NCI-H345 (cell line): Measurements from ENCODE around the gene C3orf20.
"Not testable (repeated sequence)": the region's sequence is repeated elsewhere in the genome, so short reads cannot be mapped to it uniquely, and the experiment has no call there.

Experiments
- DNase-seq: peaks from one replicate; lab custom pipeline; 2025; lab: John Stamatoyannopoulos, UW

The C3orf20 gene

GRCh38 chr3:14798231-14798630, 123.3 kb downstream of the C3orf20 start:
- no peak for DNase-seq

GRCh38 chr3:14799146-14799545, 124.2 kb downstream of the C3orf20 start:
- no peak for DNase-seq

- DNase-seq: no peak
Observed at GRCh38 chr3:14801031-14801430, 126.1 kb downstream of the C3orf20 start.

GRCh38 chr3:14801668-14802380, 126.9 kb downstream of the C3orf20 start:
- DNase-seq: no peak

GRCh38 chr3:14802381-14802731, 127.4 kb downstream of the C3orf20 start:
- DNase-seq: no peak

- DNase-seq: no peak
Observed at GRCh38 chr3:14803101-14803980, 128.4 kb downstream of the C3orf20 start.

- DNase-seq: no peak
Observed at GRCh38 chr3:14803981-14804834, 129.3 kb downstream of the C3orf20 start.

- DNase-seq: no peak
Observed at GRCh38 chr3:14804835-14805780, 130.2 kb downstream of the C3orf20 start.

GRCh38 chr3:14805961-14806537, 131.1 kb downstream of the C3orf20 start:
- DNase-seq: no peak

GRCh38 chr3:14806641-14807263, 131.8 kb downstream of the C3orf20 start:
- DNase-seq: no peak

GRCh38 chr3:14808025-14808424, 133.1 kb downstream of the C3orf20 start:
- DNase-seq: no peak

GRCh38 chr3:14808502-14809266, 133.7 kb downstream of the C3orf20 start:
- DNase-seq: no peak

- DNase-seq: not testable (repeated sequence)
Observed at GRCh38 chr3:14809611-14810010, 134.7 kb downstream of the C3orf20 start.

- no peak for DNase-seq
Observed at GRCh38 chr3:14810070-14810791, 135.3 kb downstream of the C3orf20 start.

- no peak for DNase-seq
Observed at GRCh38 chr3:14810801-14811661, 136.1 kb downstream of the C3orf20 start.

GRCh38 chr3:14811684-14812083, 136.7 kb downstream of the C3orf20 start:
- no peak for DNase-seq

- no peak for DNase-seq
Observed at GRCh38 chr3:14812196-14812790, 137.4 kb downstream of the C3orf20 start.
